ENCODE data around the gene DDX60. TPM values are rescaled to one million over a fixed set of nuclear protein-coding genes. Genes with fewer than 3 reads are reported as not detected.

Gene DDX60
- polyA plus RNA-seq, 1 donor from 2014 or later, result not detected

GRCh38 chr4:168241953-168242352 is 76.6 kb downstream of the DDX60 start:
- Histone ChIP-seq H3K79me2 (replicated peaks; ENCODE audit: insufficient read depth, low read length) (no peaks in the 10 kb centered on the region), H3K9me2 (ENCODE audit: insufficient read depth, low read length) (no peaks in the 10 kb centered on the region), H2AFZ (ENCODE audit: low read depth, low read length) (no peak overlapping the region), H3K4me2 (ENCODE audit: low read length) (no peak overlapping the region), H3K27me3 (ENCODE audit: insufficient read depth, low read depth, low read length) (no peaks in the 10 kb centered on the region), H3K27ac (ENCODE audit: low read length) (no peak overlapping the region), H3K9me3 (ENCODE audit: low read length) (no peaks in the 10 kb centered on the region), H3K9ac (ENCODE audit: low read length) (no peak overlapping the region), H3K4me3 (ENCODE audit: low read length) (no peak overlapping the region), H3K36me3 (ENCODE audit: insufficient read depth, low read length) (no peaks in the 10 kb centered on the region), H4K20me1 (ENCODE audit: insufficient read depth) (no peaks in the 10 kb centered on the region), H3F3A (ENCODE audit: insufficient read depth, low read length, poor library complexity, severe bottlenecking) (no peaks in the 10 kb centered on the region)
- TF ChIP-seq REST (IDR thresholded peaks at IDR 0.05; ENCODE audit: borderline replicate concordance), result no peak

- Histone ChIP-seq H3K9me3 (ENCODE audit: low read length) (no peaks in the 10 kb centered on the region), H3K27me3 (ENCODE audit: insufficient read depth, low read depth, low read length) (no peaks in the 10 kb centered on the region), H4K20me1 (ENCODE audit: insufficient read depth) (no peaks in the 10 kb centered on the region), H3K4me2 (ENCODE audit: low read length) (no peak overlapping the region), H3F3A (ENCODE audit: insufficient read depth, low read length, poor library complexity, severe bottlenecking) (no peaks in the 10 kb centered on the region), H3K9ac (ENCODE audit: low read length) (no peak overlapping the region), H3K79me2 (replicated peaks; ENCODE audit: insufficient read depth, low read length) (no peaks in the 10 kb centered on the region), H3K9me2 (ENCODE audit: insufficient read depth, low read length) (no peaks in the 10 kb centered on the region), H2AFZ (ENCODE audit: low read depth, low read length) (no peak overlapping the region), H3K27ac (ENCODE audit: low read length) (no peak overlapping the region), H3K36me3 (ENCODE audit: insufficient read depth, low read length) (no peaks in the 10 kb centered on the region), H3K4me3 (ENCODE audit: low read length) (no peak overlapping the region)
- no peak for TF ChIP-seq MXI1 (conservative IDR thresholded peaks at IDR 0.05; ENCODE audit: poor library complexity, severe bottlenecking)
- no peak for TF ChIP-seq SMC3 (conservative IDR thresholded peaks at IDR 0.05; ENCODE audit: poor library complexity)
- no peak for TF ChIP-seq REST (IDR thresholded peaks at IDR 0.05; ENCODE audit: borderline replicate concordance)
- TF ChIP-seq EP300 (conservative IDR thresholded peaks at IDR 0.05; ENCODE audit: poor library complexity, severe bottlenecking), result no peak
- TF ChIP-seq, protein P1, sequence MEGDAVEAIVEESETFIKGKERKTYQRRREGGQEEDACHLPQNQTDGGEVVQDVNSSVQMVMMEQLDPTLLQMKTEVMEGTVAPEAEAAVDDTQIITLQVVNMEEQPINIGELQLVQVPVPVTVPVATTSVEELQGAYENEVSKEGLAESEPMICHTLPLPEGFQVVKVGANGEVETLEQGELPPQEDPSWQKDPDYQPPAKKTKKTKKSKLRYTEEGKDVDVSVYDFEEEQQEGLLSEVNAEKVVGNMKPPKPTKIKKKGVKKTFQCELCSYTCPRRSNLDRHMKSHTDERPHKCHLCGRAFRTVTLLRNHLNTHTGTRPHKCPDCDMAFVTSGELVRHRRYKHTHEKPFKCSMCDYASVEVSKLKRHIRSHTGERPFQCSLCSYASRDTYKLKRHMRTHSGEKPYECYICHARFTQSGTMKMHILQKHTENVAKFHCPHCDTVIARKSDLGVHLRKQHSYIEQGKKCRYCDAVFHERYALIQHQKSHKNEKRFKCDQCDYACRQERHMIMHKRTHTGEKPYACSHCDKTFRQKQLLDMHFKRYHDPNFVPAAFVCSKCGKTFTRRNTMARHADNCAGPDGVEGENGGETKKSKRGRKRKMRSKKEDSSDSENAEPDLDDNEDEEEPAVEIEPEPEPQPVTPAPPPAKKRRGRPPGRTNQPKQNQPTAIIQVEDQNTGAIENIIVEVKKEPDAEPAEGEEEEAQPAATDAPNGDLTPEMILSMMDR (IDR thresholded peaks at IDR 0.05; ENCODE audit: poor library complexity, severe bottlenecking), result no peak
- no peak for TF ChIP-seq TAF1 (IDR thresholded peaks at IDR 0.05; ENCODE audit: low read depth)
- no peak for TF ChIP-seq POLR2AphosphoS5 (IDR thresholded peaks at IDR 0.05)
- TF ChIP-seq EZH2 (IDR thresholded peaks at IDR 0.05; ENCODE audit: borderline replicate concordance, insufficient read depth, low read length, poor library complexity, severe bottlenecking), result no peak
- no peak for TF ChIP-seq RAD21 (conservative IDR thresholded peaks at IDR 0.05)
Observed at GRCh38 chr4:168240821-168241220, 77.7 kb downstream of the DDX60 start.

Measured in neural cell (in vitro differentiated cells).